ENCODE results near the gene STK32C.
"Not testable (repeated sequence)": the region's sequence is repeated elsewhere in the genome, so short reads cannot be mapped to it uniquely, and the experiment has no call there.

The STK32C gene

GRCh38 chr10:132162590-132163277, 145.0 kb downstream of the STK32C start:
- no peak for DNase-seq

GRCh38 chr10:132162021-132162531, 145.7 kb downstream of the STK32C start:
- no peak for DNase-seq

GRCh38 chr10:132160834-132161622, 146.7 kb downstream of the STK32C start:
- DNase-seq = not testable (repeated sequence)

- not testable (repeated sequence) for DNase-seq
These were observed 147.5 kb downstream of the STK32C start for GRCh38 chr10:132160231-132160630.

GRCh38 chr10:132159302-132160230, 148.2 kb downstream of the STK32C start:
- DNase-seq = not testable (repeated sequence)

- no peak for DNase-seq
These were observed 148.9 kb downstream of the STK32C start for GRCh38 chr10:132158823-132159222.

GRCh38 chr10:132158122-132158741, 149.5 kb downstream of the STK32C start:
- no peak for DNase-seq

Data from NCI-H524 (cell line).